ENCODE data around the gene GAL3ST2.
"Not testable (repeated sequence)": the region's sequence is repeated elsewhere in the genome, so short reads cannot be mapped to it uniquely, and the experiment has no call there.

The GAL3ST2 gene

DNA sequence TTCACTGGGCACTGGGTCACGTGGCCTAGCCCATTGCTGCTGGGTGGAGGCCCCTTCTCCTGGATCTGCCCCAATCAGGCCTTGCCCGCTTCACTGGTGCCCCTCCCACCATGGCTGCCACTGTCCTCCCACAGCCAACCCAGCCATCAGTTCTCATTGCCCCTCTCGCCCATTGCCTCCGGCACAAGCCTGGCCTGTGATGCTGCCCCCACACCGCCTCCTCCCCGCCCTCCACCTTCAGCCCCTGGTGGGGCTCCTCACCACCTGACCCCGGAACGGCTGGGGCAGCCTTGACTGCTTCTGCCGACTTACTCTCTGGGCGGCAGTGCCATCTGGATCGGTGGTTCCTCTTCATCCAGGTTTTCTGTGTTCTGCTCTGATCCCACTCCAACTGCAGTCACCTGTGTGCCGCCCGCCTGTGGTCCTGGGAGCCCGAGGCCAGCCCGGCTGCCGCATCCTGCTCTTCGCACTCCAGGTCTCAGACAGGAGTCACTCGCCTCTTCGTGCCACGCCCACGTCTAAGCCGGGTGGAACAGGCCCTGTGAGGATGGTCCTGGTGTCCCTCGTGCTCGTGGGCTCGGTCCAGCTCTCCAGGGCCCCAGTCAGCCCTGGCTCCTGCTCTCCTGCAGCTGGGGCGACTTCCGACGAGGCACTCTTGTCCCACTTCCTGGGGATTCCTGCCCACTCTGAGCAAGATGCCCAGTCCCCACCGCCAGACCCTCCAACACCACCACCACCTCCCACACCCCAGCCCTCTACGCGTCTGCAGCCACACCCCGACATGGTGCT lies 28.0 kb upstream of the GAL3ST2 start:
- DNase-seq (ENCODE audit: low spot score) = no peak

DNA sequence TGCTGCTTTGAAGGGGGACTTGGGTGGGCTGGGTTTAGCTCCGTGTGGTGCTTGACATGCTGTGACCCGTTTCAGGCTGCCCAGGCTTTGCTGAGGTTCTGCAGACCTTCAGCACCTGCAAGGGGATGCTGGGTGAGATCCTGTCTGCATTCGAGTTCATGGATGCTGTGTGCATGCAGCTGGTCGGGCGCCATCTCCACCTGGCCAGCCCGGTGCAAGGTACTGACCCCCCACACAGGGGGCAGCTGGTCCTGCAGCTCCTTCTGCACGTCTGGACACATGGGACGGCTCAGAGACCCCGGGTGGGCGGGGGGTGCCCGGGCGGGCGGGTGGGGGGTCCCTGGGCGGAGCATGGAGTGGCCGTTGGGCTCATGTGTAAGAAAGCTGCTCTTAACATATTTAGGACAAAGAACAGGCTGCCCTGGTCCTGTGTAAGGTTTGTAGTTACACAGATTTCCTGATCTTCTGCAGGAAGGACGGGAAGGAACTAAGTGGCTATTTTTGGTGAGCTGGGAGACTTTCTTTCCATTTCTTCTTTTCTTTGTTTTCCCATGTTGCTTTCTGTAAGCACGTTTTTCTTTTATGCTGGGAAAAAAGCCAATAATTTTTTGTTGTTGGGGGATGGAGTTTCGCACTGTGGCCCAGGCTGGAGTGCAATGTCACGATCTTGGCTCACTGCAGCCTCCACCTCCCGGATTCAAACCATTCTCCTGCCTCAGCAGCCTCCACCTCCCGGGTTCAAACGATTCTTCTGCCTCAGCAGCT lies 26.4 kb upstream of the GAL3ST2 start:
- DNase-seq (ENCODE audit: low spot score) = no peak

DNA sequence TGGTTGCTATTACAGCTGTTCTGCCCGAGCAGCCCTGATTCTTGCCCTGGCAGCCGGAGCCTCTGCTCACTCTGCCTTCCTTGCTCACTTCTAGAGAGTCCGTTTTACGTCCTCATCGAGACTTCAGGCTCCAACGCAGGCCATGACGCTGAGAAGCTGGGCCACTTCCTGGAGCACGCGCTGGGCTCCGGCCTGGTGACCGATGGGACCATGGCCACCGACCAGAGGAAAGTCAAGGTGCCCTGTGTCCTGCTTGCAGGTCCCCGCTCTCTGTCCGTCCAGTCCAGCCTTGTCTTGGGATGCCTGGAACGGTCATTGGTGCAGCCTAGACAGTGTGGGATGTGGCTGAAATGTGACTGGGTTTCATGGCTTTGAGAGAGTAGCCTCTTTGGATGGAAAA lies 25.5 kb upstream of the GAL3ST2 start:
- DNase-seq (ENCODE audit: low spot score) = no peak

DNA sequence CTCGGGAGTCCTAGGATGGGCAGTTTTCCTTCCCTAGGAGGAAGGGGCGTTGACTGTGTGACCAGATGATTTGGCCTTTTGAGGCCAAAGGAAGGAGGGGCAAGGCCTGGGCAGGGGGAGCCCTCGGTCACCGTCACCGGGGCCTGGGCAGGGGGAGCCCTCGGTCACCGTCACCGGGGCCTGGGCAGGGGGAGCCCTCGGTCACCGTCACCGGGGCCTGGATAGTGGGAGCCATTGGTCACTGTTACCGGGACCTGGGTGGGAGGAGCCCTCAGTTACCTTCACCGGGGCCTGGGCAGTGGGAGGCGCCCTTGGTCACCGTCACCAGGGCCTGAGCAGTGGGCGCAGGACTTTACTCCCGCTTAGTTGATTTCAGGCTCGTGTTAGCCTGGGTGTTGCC lies 24.8 kb upstream of the GAL3ST2 start:
- no peak for DNase-seq (ENCODE audit: low spot score)

DNA sequence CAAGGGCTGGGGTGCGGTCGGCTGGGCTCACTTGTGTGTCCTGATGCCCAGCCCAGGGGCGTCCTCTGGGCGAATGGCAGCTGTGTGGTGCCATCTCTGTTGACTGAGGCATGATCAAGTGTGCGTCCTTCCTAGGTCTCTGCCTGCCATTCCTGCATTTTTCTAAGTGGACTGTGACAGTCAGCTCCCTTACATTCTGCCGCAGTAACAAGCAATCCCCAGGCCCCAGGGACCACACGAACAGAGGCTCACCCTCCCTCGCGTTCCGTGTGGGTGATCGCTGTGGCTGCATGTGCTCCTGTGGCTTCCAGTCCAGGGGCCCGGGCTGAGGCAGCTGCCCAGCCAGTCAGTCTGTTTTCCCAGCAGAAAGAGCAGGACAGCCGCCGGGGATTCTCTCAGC lies 24.4 kb upstream of the GAL3ST2 start:
- DNase-seq (ENCODE audit: low spot score) = no peak

DNA sequence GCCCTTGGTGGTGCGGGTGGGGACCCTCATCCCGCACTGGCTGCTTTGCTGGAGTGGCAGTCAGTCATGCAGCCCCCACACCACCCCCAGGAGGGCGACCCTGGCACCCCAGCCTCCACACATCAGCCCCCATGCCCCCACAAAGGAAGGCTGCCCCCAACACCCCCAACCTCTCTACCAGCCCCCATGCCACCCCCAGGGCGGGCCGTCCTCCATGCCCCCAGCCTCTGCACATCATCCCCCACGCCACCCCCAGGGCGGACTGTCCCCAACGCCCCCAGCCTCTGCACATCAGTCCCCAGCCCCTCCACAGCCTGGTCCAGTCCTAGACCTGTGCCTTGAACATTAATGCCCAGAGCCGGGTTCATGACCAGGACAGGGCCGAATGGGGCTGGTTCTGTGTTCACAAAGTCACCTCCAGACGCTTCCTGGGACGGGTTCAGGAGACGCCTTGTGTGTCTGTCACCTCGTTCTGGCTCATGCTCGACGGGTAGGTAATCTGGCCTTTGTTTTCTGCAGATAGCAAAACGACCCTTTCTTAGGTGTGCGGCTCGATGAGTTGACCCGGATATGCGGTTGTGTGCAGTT lies 23.8 kb upstream of the GAL3ST2 start:
- no peak for DNase-seq (ENCODE audit: low spot score)

DNA sequence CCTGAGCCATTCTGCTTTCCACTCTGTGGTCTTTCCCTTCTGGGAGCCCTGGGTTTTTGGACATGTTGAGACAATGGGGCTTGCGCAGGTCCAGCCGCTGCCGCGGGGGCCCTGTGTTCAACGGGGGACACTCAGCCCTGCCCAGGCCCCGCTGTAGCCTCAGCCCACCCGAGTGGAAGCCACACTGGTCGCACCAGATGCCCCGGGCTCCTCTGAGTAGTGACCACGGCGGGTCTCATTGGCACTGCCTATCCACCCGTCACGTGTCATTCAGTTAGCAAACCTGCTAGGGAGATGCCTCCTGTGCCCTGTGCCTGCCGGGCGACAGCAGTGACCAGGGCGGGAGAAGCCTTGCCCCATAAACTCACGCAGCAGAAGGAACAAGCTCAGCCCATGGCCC lies 23.1 kb upstream of the GAL3ST2 start:
- no peak for DNase-seq (ENCODE audit: low spot score)

DNA sequence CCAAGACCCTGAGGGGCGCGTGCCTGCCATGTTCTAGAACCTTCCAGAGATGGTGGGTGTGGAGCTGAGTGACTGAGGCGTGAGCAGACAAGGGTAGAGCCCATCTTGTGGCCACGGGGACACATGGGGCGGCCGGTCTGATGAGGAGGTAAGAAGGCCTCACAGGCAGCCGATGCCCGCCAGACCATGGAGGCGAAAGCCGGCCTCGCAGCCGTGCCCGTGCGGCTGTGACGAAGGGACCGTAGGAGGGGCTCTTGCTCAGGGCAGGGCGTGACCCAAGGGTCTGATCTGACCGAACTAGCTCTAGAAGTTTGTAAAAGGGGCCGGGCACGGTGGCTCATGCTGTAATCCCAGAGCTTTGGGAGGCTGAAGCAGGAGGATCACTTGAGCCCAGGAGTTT lies 22.6 kb upstream of the GAL3ST2 start:
- DNase-seq (ENCODE audit: low spot score) = no peak

DNA sequence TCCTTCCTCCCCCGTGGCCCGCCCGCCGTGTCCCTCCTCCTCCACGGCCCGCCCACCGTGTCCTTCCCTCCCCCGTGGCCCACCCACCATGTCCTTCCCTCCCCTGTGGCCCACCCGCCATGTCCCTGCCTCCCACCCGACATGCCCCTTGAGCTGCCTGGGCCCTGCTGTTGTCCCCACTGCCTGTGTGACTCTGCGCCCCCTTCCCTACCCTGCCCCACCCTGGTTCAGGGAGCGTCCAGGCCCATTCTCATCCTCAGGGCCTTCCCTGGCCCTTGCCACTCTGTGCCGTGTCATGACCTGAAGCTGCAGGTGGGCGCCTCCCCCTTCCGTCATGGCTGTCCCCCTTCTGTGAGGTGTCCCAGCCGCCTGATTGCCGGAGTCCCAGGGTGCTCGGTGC lies 21.5 kb upstream of the GAL3ST2 start:
- DNase-seq (ENCODE audit: low spot score) = no peak

DNA sequence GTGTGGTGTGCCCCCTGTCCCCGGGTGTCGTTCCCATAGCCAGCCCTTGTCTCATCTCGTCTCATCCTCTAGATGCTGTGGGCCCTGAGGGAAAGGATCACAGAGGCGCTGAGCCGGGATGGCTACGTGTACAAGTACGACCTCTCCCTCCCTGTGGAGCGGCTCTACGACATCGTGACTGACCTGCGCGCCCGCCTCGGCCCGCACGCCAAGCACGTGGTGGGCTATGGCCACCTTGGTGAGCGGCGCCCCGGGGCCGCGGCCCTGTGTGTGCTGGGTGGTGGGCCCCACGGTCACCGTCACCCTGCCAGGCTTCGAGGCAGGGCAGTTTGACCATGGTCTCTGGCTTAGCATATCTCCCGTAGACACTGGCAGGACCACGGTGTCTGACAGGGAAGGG lies 20.8 kb upstream of the GAL3ST2 start:
- no peak for DNase-seq (ENCODE audit: low spot score)

DNA sequence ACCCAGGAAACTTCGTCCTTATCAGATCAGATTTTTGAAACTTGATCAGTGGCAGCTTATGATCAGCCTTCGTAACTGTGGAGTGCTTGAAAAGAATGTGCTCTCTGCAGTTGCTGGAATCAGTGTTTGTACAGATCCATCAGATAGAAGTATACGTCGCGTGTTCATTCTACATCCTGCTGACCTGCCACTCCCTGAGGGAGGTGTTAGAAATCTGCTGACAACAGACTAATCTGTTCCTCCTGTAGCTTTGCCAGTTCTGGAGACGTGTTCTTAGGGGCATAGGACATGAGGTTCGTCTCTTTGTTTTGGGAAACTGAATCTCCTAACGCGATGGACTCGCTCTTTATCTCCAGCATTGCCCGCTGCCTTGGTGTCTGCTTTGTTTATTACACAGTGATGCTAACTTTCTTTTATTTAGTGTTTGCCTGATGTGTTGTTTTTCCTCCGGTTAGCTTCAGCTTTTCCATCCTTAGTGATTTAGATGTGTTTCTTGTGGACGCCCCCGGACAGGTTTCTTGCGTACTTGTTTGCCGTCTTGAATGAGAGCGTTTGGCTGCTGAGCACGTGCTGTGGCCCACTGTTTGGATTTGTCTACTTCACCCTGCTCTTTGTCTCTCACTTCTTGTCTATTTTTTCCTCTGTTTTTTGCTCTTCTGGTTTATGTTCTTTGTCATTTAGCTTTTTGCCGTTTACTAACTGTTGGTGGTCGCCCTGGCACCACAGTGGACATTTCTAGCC lies 17.4 kb upstream of the GAL3ST2 start:
- no peak for DNase-seq (ENCODE audit: low spot score)

DNA sequence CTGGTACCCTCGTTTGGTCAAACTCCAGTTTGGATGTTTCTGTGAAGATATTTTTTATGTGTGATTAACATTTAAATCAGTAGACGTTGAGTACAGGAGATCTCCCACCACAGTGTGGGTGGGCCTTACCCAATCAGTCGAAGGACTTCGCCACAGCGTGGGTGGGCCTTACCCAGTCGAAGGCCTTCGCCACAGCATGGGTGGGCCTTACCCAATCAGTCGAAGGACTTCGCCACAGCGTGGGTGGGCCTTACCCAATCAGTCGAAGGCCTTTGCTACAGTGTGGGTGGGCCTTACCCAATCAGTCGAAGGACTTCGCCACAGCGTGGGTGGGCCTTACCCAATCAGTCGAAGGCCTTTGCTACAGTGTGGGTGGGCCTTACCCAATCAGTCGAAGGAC lies 16.7 kb upstream of the GAL3ST2 start:
- DNase-seq (ENCODE audit: low spot score) = not testable (repeated sequence)

DNA sequence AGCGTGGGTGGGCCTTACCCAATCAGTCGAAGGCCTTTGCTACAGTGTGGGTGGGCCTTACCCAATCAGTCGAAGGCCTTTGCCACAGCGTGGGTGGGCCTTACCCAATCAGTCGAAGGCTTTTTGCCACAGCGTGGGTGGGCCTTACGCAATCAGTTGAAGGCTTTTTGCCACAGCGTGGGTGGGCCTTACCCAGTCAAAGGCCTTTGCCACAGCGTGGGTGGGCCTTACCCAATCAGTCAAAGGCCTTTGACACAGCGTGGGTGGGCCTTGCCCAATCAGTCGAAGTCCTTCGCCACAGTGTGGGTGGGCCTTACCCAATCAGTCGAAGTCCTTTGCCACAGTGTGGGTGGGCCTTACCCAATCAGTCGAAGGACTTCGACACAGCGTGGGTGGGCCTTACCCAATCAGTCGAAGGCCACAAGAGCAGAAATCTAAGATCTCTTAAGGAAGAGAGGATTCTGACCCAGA lies 16.3 kb upstream of the GAL3ST2 start:
- no peak for DNase-seq (ENCODE audit: low spot score)

DNA sequence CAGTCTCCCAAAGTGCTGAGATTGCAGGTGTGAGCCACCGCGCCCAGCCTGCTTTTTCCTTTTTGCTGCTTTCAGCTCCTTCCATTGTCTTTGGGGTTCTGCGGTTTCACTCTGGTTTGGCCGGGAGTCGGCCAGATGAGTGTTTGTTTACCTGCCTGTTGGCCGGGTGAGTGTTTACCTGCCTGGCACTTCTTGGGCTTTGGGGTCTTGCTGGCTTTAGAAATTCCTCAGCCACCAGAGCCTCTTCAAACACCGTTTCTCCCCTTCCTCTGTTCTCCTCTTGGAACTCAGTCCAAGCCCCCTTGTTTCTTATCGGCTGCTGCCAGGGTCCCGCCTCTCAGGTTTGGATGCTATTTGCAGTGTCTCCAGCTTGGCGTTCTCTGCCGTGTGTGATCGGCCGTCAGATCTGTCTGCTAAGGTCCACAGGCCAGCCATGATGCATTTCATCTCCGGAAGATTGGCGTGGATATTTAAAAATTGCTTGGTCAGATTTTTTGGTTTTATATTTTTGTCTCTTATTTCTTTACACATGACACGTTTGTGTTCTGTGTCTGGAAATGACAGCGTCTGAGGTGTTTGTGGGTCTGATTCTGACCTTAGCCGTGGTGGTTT lies 14.2 kb upstream of the GAL3ST2 start:
- no peak for DNase-seq (ENCODE audit: low spot score)

DNA sequence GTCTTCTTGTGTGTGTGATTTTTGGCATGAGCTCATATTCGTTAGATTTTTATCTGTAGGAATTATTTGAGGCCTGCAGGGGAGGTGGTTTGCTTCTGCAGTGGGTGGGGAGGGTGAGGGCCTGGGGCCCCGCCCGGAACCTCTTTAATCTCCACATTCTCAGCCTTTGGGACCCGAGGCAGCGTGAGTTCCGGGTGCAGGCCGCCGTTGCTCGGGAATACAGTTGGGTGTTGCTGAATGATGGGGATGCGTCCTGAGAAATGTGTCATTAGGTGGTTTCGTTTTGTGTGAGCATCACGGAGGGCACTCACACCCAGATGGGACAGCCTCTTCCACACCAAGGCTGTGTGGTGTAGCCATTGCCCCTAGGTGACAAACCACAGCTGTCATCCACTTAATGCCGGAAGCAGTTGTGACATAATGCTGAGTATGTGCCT lies 13.7 kb upstream of the GAL3ST2 start:
- DNase-seq (ENCODE audit: low spot score) = no peak

DNA sequence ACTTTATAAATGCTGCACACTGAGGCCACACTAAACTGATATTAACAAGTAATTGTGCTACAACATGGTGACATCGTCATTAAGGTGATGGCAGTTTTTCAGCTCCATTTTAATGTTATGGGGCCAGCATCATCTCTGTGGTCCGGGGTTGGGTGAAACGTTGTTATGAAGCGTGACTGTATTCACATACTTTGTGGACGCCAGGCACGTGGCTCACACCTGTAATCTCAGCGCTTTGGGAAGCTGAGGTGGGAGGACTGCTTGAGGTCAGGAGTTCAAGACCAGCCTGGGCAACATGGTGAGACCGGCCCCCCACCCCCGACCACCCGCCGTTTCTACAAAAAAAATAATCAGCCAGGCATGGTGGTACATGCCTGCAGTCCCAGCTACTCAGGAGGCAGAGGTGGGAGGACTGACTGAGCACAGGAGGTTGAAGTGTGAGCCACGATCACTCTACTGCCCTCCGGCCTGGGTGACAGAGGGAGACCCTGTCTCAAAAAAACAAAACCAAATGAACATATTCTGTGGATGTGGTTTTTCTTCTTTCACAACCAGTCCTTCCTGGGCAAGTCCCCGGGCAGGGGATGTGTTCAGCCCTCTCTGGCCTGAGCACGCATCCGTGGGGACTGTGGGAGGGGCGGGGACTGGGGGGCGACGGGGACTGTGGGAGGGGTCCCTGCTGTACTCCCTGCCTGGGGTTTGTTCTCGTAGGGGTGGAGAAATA lies 12.9 kb upstream of the GAL3ST2 start:
- DNase-seq (ENCODE audit: low spot score) = no peak

DNA sequence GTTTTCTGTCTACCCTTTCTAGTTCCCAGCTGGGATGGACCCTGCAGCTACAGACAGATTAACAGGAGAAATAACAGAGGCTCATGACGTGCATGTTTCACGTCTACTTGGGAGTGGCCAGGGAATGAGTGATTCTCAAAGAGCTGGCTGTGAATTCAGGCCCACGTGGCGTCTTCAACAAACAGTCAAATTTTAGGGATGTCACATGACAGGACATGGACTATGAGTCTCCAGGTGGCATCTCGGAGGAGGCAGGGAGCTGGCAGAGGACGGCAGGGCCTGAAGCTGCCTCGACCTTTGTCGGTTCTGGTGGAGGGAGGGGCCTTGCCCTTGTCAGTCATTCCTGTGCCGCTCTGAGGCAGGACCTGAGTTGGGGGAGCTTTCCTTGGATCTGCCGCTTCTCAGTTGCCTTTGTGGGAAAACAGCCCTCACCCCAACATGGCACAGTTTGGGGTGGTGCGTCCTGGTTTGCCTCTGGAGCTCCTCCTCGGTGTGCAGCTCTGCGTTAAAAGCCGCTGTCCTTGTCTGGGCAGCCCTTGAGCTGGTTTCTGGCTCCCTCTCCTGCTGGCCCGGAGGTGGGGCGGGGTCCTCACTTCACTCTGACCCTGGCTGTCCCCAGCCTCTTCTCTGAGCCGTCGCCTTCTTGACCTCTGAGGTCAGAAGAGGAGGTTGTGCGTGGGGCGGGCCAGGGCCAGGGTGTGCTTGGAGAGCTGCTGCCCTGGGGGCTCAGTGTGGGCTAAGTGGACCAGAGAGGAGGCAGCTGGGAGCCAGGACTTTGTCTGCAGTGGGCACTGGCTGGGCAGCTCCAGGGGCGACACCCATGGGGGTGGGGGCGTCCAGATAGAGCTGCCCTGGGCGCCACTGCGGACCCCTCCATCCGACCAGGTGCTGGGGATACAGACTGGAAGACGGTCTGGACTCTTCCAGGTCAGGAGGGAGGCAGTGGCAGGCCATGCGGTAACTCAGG lies 12.1 kb upstream of the GAL3ST2 start:
- no peak for DNase-seq (ENCODE audit: low spot score)

DNA sequence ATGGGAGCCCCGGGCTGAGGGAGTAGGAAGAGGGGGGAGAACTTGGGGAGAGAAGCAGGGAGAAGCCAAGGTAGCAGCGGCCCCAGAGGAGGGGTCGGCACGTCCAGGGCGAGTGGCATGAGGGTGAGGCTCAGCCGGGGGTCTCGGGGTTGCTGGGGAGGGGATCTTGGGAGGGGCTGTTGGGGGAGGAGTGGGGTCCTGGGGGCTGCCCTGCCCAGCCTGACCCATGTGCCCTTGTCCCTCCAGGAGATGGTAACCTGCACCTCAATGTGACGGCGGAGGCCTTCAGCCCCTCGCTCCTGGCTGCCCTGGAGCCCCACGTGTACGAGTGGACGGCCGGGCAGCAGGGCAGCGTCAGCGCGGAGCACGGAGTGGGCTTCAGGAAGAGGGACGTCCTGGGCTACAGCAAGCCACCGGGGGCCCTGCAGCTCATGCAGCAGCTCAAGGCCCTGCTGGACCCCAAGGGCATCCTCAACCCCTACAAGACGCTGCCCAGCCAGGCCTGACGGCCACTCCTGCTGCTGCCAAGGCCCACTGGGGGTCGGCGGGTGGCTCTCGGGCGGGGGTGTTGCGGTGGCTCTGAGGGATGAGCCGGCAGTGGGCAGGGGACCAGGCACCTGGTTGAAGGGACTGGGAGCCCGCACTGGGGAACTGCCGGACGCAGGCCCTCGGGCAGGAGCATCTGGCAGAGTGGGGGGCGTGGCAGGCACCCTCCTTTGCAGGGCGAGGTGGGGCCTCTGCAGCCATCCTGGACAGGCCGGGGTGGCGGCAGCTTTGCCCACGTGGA lies 9.0 kb upstream of the GAL3ST2 start:
- DNase-seq (ENCODE audit: low spot score) = no peak

DNA sequence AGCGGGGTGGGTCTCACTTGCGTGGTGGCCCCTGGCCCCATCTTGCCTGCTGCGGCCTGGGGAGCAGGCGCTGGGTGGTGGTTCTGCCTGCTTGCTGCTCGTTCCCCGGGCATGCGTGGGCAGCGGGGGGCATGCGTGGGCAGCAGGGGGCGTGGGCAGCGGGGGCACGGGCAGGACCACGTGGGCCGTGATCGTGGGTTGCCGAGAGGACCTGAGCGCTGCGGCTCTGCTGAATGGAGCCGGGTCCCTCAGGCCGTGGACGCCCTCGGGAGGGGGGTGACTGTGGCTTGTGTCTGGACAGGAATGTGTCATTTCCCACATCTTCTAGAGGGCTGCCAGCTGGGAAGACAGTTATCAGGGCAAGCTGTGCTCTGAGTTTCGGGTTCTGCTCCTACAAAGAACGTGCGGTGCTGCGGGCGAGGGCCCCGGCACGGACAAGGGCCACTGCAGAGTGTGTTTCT lies 8.3 kb upstream of the GAL3ST2 start:
- no peak for DNase-seq (ENCODE audit: low spot score)

Data from cerebellar cortex (tissue), 1 donor.